Activated B cell treated with CpG ODN at 0.5 μM for 24 hours (primary cell): ENCODE results near the gene TLE3. TPM values are rescaled to one million over a fixed set of nuclear protein-coding genes. Genes with fewer than 3 reads are reported as not detected.

Experiments used
- ATAC-seq: fragments of 200-7000 bp; cut with Tn5 transposase; one replicate; pipeline ENCODE4 v1.10.0; 2021; ENCODE audit warnings: low read depth, mild to moderate bottlenecking, moderate library complexity
- CTCF ChIA-PET: fragments of 350-600 bp; sonication (Branson Sonifier 250); formaldehyde crosslinking; loops from one replicate; lab custom pipeline; 2021; ENCODE audit warnings: antibody characterized with exemption; lab: Charles Lee
- POLR2A ChIA-PET: fragments of 350-600 bp; sonication (Branson Sonifier 250); formaldehyde crosslinking; loops from one replicate; lab custom pipeline; 2021; ENCODE audit warnings: antibody characterized with exemption; lab: Charles Lee
- DNase-seq: peaks from one replicate; pipeline ENCODE4 v3.0.0; 2022
- H3K27ac Mint-ChIP-seq: one replicate; pipeline ENCODE4 v1.8.0; 2020; ENCODE audit warnings: mixed read lengths
- H3K27me3 Mint-ChIP-seq: one replicate; pipeline ENCODE4 v1.8.0; 2021; ENCODE audit warnings: mixed read lengths
- H3K36me3 Mint-ChIP-seq: one replicate; pipeline ENCODE4 v1.8.0; 2021; ENCODE audit warnings: low read depth, mixed read lengths
- H3K4me1 Mint-ChIP-seq: one replicate; pipeline ENCODE4 v1.8.0; 2021; ENCODE audit warnings: mixed read lengths
- H3K4me3 Mint-ChIP-seq: one replicate; pipeline ENCODE4 v1.8.0; 2020; ENCODE audit warnings: mild to moderate bottlenecking, mixed read lengths
- H3K9me3 Mint-ChIP-seq: one replicate; pipeline ENCODE4 v1.8.0; 2020; ENCODE audit warnings: mixed read lengths
- CTCF ChIP-seq: fragments of 200-600 bp; IDR thresholded peaks from one replicate; pipeline ENCODE4 v1.8.0; 2022; ENCODE audit warnings: antibody characterized with exemption, mild to moderate bottlenecking
- intact Hi-C: fragments of 100-400 bp; cut with micrococcal nuclease; formaldehyde crosslinking; loops from one replicate; pipeline ENCODE4 v1.15.1; 2024
- total RNA-seq: library from RNA; stranded (reverse); gene quantifications from 2 replicates; pipeline ENCODE4 v1.2.3, GENCODE V29; 2022

The TLE3 gene
- total RNA-seq, 1 donor from 2014 or later: 110 TPM

DNA sequence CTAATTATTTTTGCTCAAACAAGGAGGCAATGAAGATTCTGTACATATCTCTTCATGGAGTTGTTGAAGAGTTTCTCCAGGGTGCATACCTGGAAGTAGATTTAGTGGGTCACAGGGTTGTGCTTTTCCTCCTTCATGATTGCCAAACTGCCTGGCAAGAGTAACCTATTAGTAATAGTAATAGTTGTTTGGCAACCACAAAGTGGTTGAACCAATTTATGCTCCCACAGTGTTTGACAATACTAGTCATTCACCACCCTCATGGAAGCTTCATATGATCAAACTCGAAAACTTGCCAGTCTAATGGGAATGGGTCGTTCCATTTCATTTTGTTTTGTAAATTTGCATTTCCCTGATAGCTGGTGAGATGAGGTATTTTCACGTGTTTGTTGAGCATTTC, 57.8 kb downstream of the TLE3 start:
- Mint-ChIP-seq H3K27ac (no peak overlapping the region), H3K27me3 (no peaks in the 10 kb centered on the region), H3K4me3 (no peak overlapping the region), H3K36me3 (peaks cover 12% of the 10 kb centered on the region), H3K9me3 (no peaks in the 10 kb centered on the region), H3K4me1 (peaks cover 54% of the 10 kb centered on the region)
- DNase-seq (no peak), ATAC-seq (no peak)
- no peak for TF ChIP-seq CTCF
- ChIA-PET POLR2A (interaction anchor here (0.8 to 2.6 kb wide), 2 partner anchors 58 to 60 kb away, joined by 3 to 6 read pairs; partner anchors contain the start of gene TLE3), CTCF (interaction anchor here (1.0 to 1.2 kb wide), 2 partner anchors 55 to 427 kb away, joined by 3 to 4 read pairs; no protein-coding TSS in a partner anchor)
- intact Hi-C loops: loop anchor here (1.0 to 5.0 kb wide), 4 partner anchors 32 to 447 kb away; no protein-coding TSS in a partner anchor

DNA sequence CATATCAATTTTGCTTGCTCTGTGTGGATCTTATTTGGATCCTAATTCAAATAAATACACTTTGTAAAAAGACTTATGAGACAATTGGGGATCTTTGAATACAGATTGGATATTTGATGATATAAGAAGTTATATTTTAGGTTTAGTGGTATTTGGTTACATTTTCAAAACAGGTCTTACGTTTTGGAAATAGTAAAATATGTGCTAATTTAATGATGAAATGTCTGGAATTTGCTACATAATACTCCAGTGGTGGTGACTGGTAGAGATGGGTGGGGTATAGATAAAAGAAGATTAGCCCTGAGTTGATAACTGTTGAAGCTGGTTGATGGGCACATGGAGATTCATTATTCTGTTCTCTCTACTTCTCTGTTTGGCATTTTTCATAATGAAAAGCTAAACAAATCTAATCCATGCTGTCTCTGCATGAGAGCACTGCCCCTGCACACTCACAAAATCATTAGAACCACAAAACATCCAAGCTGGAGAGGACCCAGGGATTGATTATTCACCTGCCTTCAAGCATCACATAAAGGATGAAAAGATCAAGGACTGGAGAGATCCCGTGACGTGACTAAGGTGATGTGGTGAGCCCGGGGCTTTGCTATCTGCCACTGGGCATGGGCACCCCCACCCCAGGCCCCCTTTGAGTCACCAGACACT, 58.9 kb downstream of the TLE3 start:
- ATAC-seq (no peak), DNase-seq (no peak)
- Mint-ChIP-seq H3K4me3 (peak overlapping the region; percentile 35), H3K27me3 (no peaks in the 10 kb centered on the region), H3K9me3 (no peaks in the 10 kb centered on the region), H3K4me1 (peaks cover 65% of the 10 kb centered on the region), H3K36me3 (peaks cover 5% of the 10 kb centered on the region), H3K27ac (peak overlapping the region; percentile 50)
- intact Hi-C loops: loop anchor here (5.0 kb wide), 3 partner anchors 33 to 448 kb away; no protein-coding TSS in a partner anchor
- no peak for TF ChIP-seq CTCF
- ChIA-PET POLR2A (interaction anchor here (1.1 to 2.0 kb wide), 2 partner anchors 62 to 157 kb away, joined by 3 to 6 read pairs; no protein-coding TSS in a partner anchor), CTCF (interaction anchor here (1.0 kb wide), 1 partner anchor 56 kb away, joined by 3 read pairs; no protein-coding TSS in a partner anchor)

GRCh38 chr15:70037292-70037640, 60.5 kb downstream of the TLE3 start:
- ATAC-seq (peak; percentile 18), DNase-seq (no peak)
- intact Hi-C loops: loop anchor here (1.0 to 5.0 kb wide), 6 partner anchors 35 to 450 kb away; partner anchors contain the start of gene TLE3
- Mint-ChIP-seq H3K36me3 (no peaks in the 10 kb centered on the region), H3K27ac (peak overlapping the region; percentile 91), H3K27me3 (no peaks in the 10 kb centered on the region), H3K4me1 (peaks cover 67% of the 10 kb centered on the region), H3K4me3 (peak overlapping the region; percentile 76), H3K9me3 (no peaks in the 10 kb centered on the region)
- ChIA-PET POLR2A (interaction anchor here (0.8 to 2.7 kb wide), 7 partner anchors 12 to 277 kb away, joined by 3 to 22 read pairs (median 6); no protein-coding TSS in a partner anchor), CTCF (no interaction called here)
- TF ChIP-seq CTCF: no peak

DNA sequence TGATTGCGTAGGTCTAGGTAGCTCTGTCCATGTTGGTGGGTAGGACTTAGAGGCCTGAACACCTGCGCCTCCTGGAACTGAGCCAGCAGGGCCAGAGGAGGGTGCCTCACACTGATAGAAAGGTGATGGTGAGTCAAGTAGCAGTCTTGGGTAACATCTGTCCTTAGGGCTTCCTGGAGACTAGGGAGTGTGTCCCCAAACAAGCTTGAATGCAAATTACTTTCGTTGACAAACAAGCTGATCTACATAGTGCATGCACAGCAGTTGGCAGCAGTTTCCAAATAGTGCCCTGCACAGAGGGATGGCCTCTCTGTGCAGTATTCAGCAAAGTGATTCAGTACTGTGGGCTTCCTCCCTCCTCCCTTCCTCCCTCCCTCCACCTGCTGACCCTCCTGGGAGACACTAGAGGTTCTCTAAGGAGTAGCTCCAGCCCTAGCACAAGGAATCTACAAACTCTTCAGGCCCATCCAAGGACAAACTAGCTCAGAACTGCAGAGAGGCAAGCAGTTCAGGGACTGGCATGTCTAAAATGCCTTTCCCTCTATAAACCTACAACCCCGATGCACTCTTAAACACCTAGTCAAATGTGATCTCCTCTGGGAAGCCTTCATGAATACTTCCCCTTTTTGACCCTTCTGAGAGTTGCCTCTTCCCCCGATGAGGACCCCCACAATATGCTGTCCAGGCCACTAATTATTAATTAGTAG, 61.0 kb downstream of the TLE3 start:
- POLR2A ChIA-PET: interaction anchor here (0.8 to 3.5 kb wide), 15 partner anchors 12 to 288 kb away, joined by 3 to 22 read pairs (median 5); partner anchors contain the start of gene TLE3
- Mint-ChIP-seq H3K4me1 (peaks cover 67% of the 10 kb centered on the region), H3K9me3 (no peaks in the 10 kb centered on the region), H3K4me3 (peak overlapping the region; percentile 76), H3K27me3 (no peaks in the 10 kb centered on the region), H3K27ac (peak overlapping the region; percentile 91), H3K36me3 (no peaks in the 10 kb centered on the region)
- TF ChIP-seq CTCF: no peak
- DNase-seq (no peak), ATAC-seq (peak; percentile 55)
- CTCF ChIA-PET: interaction anchor here (3.1 kb wide), 1 partner anchor 56 kb away, joined by 9 read pairs; no protein-coding TSS in a partner anchor
- intact Hi-C loops: loop anchor here (1.0 to 5.0 kb wide), 6 partner anchors 36 to 451 kb away; partner anchors contain the start of gene TLE3
